Astrocyte (in vitro differentiated cells and primary cell): ENCODE data around the gene IGHMBP2. TPM values are rescaled to one million over a fixed set of nuclear protein-coding genes. Genes with fewer than 3 reads are reported as not detected.

ENCODE experiments used
- DNase-seq: peaks from one replicate; pipeline ENCODE4 v3.0.0-alpha.2; 2010; ENCODE audit warnings: low read depth
- FAIRE-seq: peaks from 2 replicates; lab custom pipeline; 2011; peaks lifted over from hg19 to GRCh38; lab: Jason Lieb, UNC
- H2AFZ ChIP-seq: 2 replicates; pipeline ENCODE4 v1.6.0; 2012; ENCODE audit warnings: low read depth, low read length, inconsistent platforms
- H3K27ac ChIP-seq: 2 replicates; pipeline ENCODE4 v1.5.1; 2011; ENCODE audit warnings: low read depth, low read length, inconsistent platforms
- H3K27me3 ChIP-seq: 2 replicates; pipeline ENCODE4 v1.6.0; 2011; ENCODE audit warnings: low read length, inconsistent platforms; ENCODE audit not compliant: insufficient read depth
- H3K36me3 ChIP-seq: 2 replicates; pipeline ENCODE4 v1.5.1; 2011; ENCODE audit warnings: low read length, inconsistent platforms; ENCODE audit not compliant: insufficient read depth
- H3K4me1 ChIP-seq: 2 replicates; pipeline ENCODE4 v1.5.1; 2011; ENCODE audit warnings: low read length, inconsistent platforms; ENCODE audit not compliant: insufficient read depth
- H3K4me2 ChIP-seq: 2 replicates; pipeline ENCODE4 v1.6.0; 2012; ENCODE audit warnings: low read length, inconsistent platforms
- H3K4me3 ChIP-seq: 2 replicates; pipeline ENCODE4 v1.5.1; 2011; ENCODE audit warnings: low read depth, mild to moderate bottlenecking, low read length, inconsistent platforms; ENCODE audit not compliant: insufficient read depth
- H3K79me2 ChIP-seq: 2 replicates; pipeline ENCODE4 v1.6.0; 2012; ENCODE audit warnings: mild to moderate bottlenecking, low read length, inconsistent platforms; ENCODE audit not compliant: insufficient read depth
- H3K9ac ChIP-seq: 2 replicates; pipeline ENCODE4 v1.6.0; 2012; ENCODE audit warnings: mild to moderate bottlenecking, low read length, inconsistent platforms
- H3K9me3 ChIP-seq: 2 replicates; pipeline ENCODE4 v1.5.1; 2012; ENCODE audit warnings: low read depth, mild to moderate bottlenecking, low read length, inconsistent platforms; ENCODE audit not compliant: insufficient read depth
- H4K20me1 ChIP-seq: 2 replicates; pipeline ENCODE4 v1.6.0; 2012; ENCODE audit warnings: low read length, inconsistent platforms; ENCODE audit not compliant: insufficient read depth
- H3K27ac Mint-ChIP-seq: one replicate; pipeline ENCODE4 v1.8.0; 2021; ENCODE audit warnings: mild to moderate bottlenecking, mixed read lengths; ENCODE audit not compliant: unreplicated experiment
- H3K27me3 Mint-ChIP-seq: one replicate; pipeline ENCODE4 v1.8.0; 2021; ENCODE audit warnings: low read depth, mixed read lengths; ENCODE audit not compliant: unreplicated experiment
- H3K36me3 Mint-ChIP-seq: one replicate; pipeline ENCODE4 v1.8.0; 2021; ENCODE audit warnings: low read depth, mixed read lengths; ENCODE audit not compliant: unreplicated experiment
- H3K4me1 Mint-ChIP-seq: one replicate; pipeline ENCODE4 v1.8.0; 2021; ENCODE audit warnings: low read depth, mixed read lengths; ENCODE audit not compliant: unreplicated experiment
- H3K4me3 Mint-ChIP-seq: one replicate; pipeline ENCODE4 v1.8.0; 2021; ENCODE audit warnings: mild to moderate bottlenecking, moderate library complexity, mixed read lengths; ENCODE audit not compliant: unreplicated experiment
- H3K9me3 Mint-ChIP-seq: one replicate; pipeline ENCODE4 v1.8.0; 2021; ENCODE audit warnings: mild to moderate bottlenecking, mixed read lengths; ENCODE audit not compliant: unreplicated experiment
- CTCF ChIP-seq: IDR thresholded peaks from 2 replicates; pipeline ENCODE4 v1.5.1; 2011; ENCODE audit warnings: low read depth, mild to moderate bottlenecking, inconsistent platforms, low read length, moderate library complexity; ENCODE audit not compliant: insufficient read depth
- EZH2 ChIP-seq: IDR thresholded peaks from 2 replicates; pipeline ENCODE4 v1.6.1; 2012; ENCODE audit warnings: mild to moderate bottlenecking, low read length, inconsistent platforms; ENCODE audit not compliant: insufficient read depth
- total RNA-seq: library from RNA; stranded (reverse); gene quantifications from 2 replicates; pipeline ENCODE4 v1.2.1, GENCODE V29; 2021

IGHMBP2 gene
- total RNA-seq, 1 donor from 2014 or later, result 14.0 TPM

- no peak overlapping the region for H3K4me3 Mint-ChIP-seq
- H3K9me3 ChIP-seq, result no peaks in the 10 kb centered on the region
Measured at GRCh38 chr11:68916439-68916838, 12.7 kb downstream of the IGHMBP2 start.

GRCh38 chr11:68923614-68924013, 19.9 kb downstream of the IGHMBP2 start:
- Mint-ChIP-seq H3K27ac (no peak overlapping the region), H3K27me3 (no peaks in the 10 kb centered on the region), H3K4me1 (peaks cover 13% of the 10 kb centered on the region), H3K9me3 (peaks cover 18% of the 10 kb centered on the region), H3K36me3 (peaks cover 62% of the 10 kb centered on the region), H3K4me3 (no peak overlapping the region)
- no peaks in the 10 kb centered on the region for H3K4me1 ChIP-seq
- H3K27ac ChIP-seq, result no peak overlapping the region
- H3K36me3 ChIP-seq, result peaks cover 14% of the 10 kb centered on the region
- H3K9me3 ChIP-seq, result peaks cover 7% of the 10 kb centered on the region
- H3K27me3 ChIP-seq, result no peaks in the 10 kb centered on the region
- no peak for TF ChIP-seq EZH2
- TF ChIP-seq CTCF, result no peak
- H2AFZ ChIP-seq, result no peak overlapping the region
- H3K4me2 ChIP-seq, result no peak overlapping the region
- H4K20me1 ChIP-seq, result peaks cover 3% of the 10 kb centered on the region
- no peak overlapping the region for H3K4me3 ChIP-seq
- peaks cover 3% of the 10 kb centered on the region for H3K79me2 ChIP-seq
- no peak for DNase-seq
- FAIRE-seq, result no peak
- H3K9ac ChIP-seq, result no peak overlapping the region

More at GRCh38 chr11:68916439-68916838, 12.7 kb downstream of the IGHMBP2 start:
- Histone ChIP-seq H3K4me1 (no peaks in the 10 kb centered on the region), H3K27me3 (no peaks in the 10 kb centered on the region), H3K4me2 (no peak overlapping the region), H3K9ac (no peak overlapping the region), H2AFZ (no peak overlapping the region), H4K20me1 (peaks cover 13% of the 10 kb centered on the region), H3K36me3 (peaks cover 26% of the 10 kb centered on the region), H3K27ac (no peak overlapping the region), H3K79me2 (no peaks in the 10 kb centered on the region), H3K4me3 (no peak overlapping the region)
- H3K27ac Mint-ChIP-seq, result no peak overlapping the region
- no peaks in the 10 kb centered on the region for H3K27me3 Mint-ChIP-seq
- TF ChIP-seq CTCF (no peak), EZH2 (no peak)
- FAIRE-seq (no peak), DNase-seq (no peak)
- no peaks in the 10 kb centered on the region for H3K4me1 Mint-ChIP-seq
- H3K36me3 Mint-ChIP-seq, result peaks cover 36% of the 10 kb centered on the region
- no peaks in the 10 kb centered on the region for H3K9me3 Mint-ChIP-seq

- Mint-ChIP-seq H3K4me3 (no peak overlapping the region), H3K27ac (no peak overlapping the region), H3K27me3 (no peaks in the 10 kb centered on the region), H3K4me1 (peaks cover 13% of the 10 kb centered on the region), H3K9me3 (peaks cover 18% of the 10 kb centered on the region), H3K36me3 (peaks cover 61% of the 10 kb centered on the region)
- Histone ChIP-seq H4K20me1 (peaks cover 3% of the 10 kb centered on the region), H3K36me3 (peaks cover 17% of the 10 kb centered on the region), H3K27ac (no peak overlapping the region), H3K9ac (no peak overlapping the region), H2AFZ (no peak overlapping the region), H3K79me2 (peaks cover 3% of the 10 kb centered on the region), H3K9me3 (peaks cover 7% of the 10 kb centered on the region), H3K4me3 (no peak overlapping the region), H3K27me3 (no peaks in the 10 kb centered on the region), H3K4me2 (no peak overlapping the region), H3K4me1 (no peaks in the 10 kb centered on the region)
- DNase-seq (no peak), FAIRE-seq (no peak)
- TF ChIP-seq CTCF, result no peak
- TF ChIP-seq EZH2, result no peak
Measured at GRCh38 chr11:68924073-68924925, 20.6 kb downstream of the IGHMBP2 start.
